NCI-H1694 (cell line): ENCODE measurements around the gene COL6A1.
"Not testable (repeated sequence)": the region's sequence is repeated elsewhere in the genome, so short reads cannot be mapped to it uniquely, and the experiment has no call there.

Experiments used
- DNase-seq: peaks from one replicate; lab custom pipeline; 2025; lab: John Stamatoyannopoulos, UW

The COL6A1 gene

GRCh38 chr21:46032100-46032499, 50.5 kb downstream of the COL6A1 start:
- no peak for DNase-seq

- DNase-seq: no peak
Observed at GRCh38 chr21:46033410-46034400, 52.1 kb downstream of the COL6A1 start.

- no peak for DNase-seq
Observed at GRCh38 chr21:46035809-46036695, 54.5 kb downstream of the COL6A1 start.

- no peak for DNase-seq
Observed at GRCh38 chr21:46036696-46037330, 55.2 kb downstream of the COL6A1 start.

- DNase-seq: no peak
Observed at GRCh38 chr21:46037331-46038325, 56.1 kb downstream of the COL6A1 start.

- no peak for DNase-seq
Observed at GRCh38 chr21:46038341-46038829, 56.8 kb downstream of the COL6A1 start.

GRCh38 chr21:46038871-46039397, 57.4 kb downstream of the COL6A1 start:
- no peak for DNase-seq

- DNase-seq: no peak
Observed at GRCh38 chr21:46039891-46040660, 58.5 kb downstream of the COL6A1 start.

- no peak for DNase-seq
Observed at GRCh38 chr21:46040707-46041106, 59.1 kb downstream of the COL6A1 start.

GRCh38 chr21:46041183-46041582, 59.6 kb downstream of the COL6A1 start:
- DNase-seq: no peak

GRCh38 chr21:46045154-46045553, 63.6 kb downstream of the COL6A1 start:
- no peak for DNase-seq

- DNase-seq: no peak
Observed at GRCh38 chr21:46046471-46046870, 64.9 kb downstream of the COL6A1 start.

- DNase-seq: not testable (repeated sequence)
Observed at GRCh38 chr21:46046906-46047305, 65.3 kb downstream of the COL6A1 start.

- no peak for DNase-seq
Observed at GRCh38 chr21:46048926-46049889, 67.6 kb downstream of the COL6A1 start.

- DNase-seq: no peak
Observed at GRCh38 chr21:46049890-46050667, 68.5 kb downstream of the COL6A1 start.

- DNase-seq: no peak
Observed at GRCh38 chr21:46050668-46051378, 69.3 kb downstream of the COL6A1 start.

- DNase-seq: no peak
Observed at GRCh38 chr21:46051379-46051770, 69.8 kb downstream of the COL6A1 start.
